ENCODE results near the gene POLR2J2. TPM values are rescaled to one million over a fixed set of nuclear protein-coding genes. Genes with fewer than 3 reads are reported as not detected.
"Not testable (repeated sequence)": the region's sequence is repeated elsewhere in the genome, so short reads cannot be mapped to it uniquely, and the experiment has no call there.

POLR2J2 gene
- total and polyA plus RNA-seq, 8 donors, result 2.1 to 15.0 (median 4.6) TPM

DNA sequence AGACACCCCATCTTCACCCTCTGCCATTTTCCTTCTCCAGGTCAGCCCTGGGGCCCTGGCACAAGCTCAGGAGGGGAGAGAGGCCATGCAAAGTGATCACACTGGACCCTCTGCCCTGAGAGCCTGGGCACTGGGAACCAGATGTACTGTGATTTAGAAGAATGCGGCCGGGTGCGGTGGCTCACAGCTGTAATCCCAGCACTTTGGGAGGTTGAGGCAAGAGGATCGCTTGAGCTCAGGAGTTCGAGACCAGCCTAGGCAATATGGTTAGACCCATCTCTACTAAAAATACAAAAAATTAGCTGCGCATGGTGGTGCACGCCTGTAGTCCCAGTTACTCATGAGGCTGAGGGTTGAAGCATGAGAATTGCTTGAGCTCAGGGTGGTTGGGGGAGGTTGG lies 23.6 kb downstream of the POLR2J2 start:
- intact Hi-C loops (cut with DNase I); H3K9me3 ChIP-seq: not testable (repeated sequence)

DNA sequence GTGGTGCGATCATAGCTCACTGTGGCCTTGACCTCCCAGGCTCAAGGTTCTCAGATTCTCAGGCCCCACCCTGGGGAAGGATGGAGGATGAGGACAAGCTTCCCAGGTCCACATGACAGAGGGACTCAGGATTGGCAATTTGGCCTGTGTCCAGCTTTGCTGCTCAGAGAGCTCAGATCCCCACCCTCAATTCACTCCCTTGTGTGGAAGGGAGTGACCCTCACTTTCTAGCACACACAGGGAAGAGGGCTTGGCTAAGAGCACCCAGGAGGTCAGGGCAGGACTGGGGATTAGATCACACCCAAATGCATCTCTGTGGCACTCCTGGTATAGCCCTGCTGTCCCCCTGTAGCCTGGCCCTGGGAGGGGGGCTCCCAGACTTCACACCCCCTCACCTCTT lies 28.1 kb downstream of the POLR2J2 start:
- intact Hi-C loops (cut with DNase I), result not testable (repeated sequence)

More for the DNA sequence above, 23.6 kb downstream of the POLR2J2 start:
- H3K27me3 ChIP-seq, H3K4me1 ChIP-seq, H3K27ac ChIP-seq, H3K36me3 ChIP-seq, ATAC-seq, H3K4me3 ChIP-seq: not testable (repeated sequence)
- peak in 2 of 4 donors; percentile 23 to 54 for DNase-seq

DNA sequence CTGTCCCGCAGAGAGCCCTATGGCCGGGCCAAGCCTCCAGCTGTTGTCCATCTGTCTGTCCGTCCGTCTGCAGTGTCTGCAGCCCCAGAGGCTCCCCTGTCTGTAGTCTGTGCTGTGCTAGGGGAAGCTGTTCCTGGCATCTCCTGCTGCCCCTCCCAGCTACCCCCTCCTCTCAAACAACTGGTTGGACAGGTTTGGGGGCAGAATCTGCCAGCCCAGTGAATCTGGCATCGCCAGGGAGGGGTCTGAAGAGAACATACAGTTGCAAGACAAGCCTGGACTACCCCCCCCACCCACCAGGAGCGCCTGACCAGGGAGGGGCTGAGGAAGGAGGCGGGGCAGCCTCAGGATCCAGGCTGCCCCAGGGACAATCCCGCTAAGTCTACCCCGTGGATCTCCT lies 28.8 kb downstream of the POLR2J2 start, which contains the start of gene UPK3BL1:
Gene UPK3BL1, minus strand, starts transcription at position 101 of the 400 bp plus-strand sequence. Its CDS starts 50 bp downstream, at position 51.
- intact Hi-C loops (cut with DNase I), result not testable (repeated sequence)
- ATAC-seq, result peak; percentile 47

More for the DNA sequence above, 28.1 kb downstream of the POLR2J2 start:
- H3K4me1 ChIP-seq, ATAC-seq, H3K27ac ChIP-seq, H3K36me3 ChIP-seq, DNase-seq, H3K27me3 ChIP-seq, H3K4me3 ChIP-seq, H3K9me3 ChIP-seq: not testable (repeated sequence)

DNA sequence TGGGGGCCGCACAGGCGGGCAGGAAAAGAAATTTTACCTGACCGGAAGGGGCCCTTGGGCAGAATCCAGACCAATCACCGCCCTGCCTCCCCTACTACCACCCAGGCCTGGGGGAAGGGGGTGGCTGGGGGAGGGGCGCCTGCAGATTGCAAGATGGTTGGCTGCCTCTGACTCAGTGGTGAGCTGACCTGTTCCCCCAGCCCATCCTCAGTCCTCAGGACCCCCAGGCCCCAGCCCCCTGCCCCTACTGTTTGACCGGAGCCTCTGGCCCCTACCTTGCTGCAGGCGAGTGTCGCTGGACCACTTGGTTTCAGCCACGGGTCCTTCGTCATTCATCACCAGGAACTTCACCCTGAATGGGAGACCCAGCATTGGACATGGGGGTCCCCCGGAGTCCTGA lies 32.6 kb downstream of the POLR2J2 start:
- H3K4me1 ChIP-seq; H3K27ac ChIP-seq; H3K27me3 ChIP-seq; H3K9me3 ChIP-seq; H3K36me3 ChIP-seq; intact Hi-C loops (cut with DNase I); H3K4me3 ChIP-seq: not testable (repeated sequence)
- ATAC-seq (peak; percentile 2), DNase-seq (peak in 2 of 4 donors; percentile 30 to 63)

More for the DNA sequence above, 28.8 kb downstream of the POLR2J2 start, which contains the start of gene UPK3BL1:
- not testable (repeated sequence) for DNase-seq, H3K27me3 ChIP-seq, H3K9me3 ChIP-seq, H3K27ac ChIP-seq, H3K4me3 ChIP-seq, H3K36me3 ChIP-seq, H3K4me1 ChIP-seq

DNA sequence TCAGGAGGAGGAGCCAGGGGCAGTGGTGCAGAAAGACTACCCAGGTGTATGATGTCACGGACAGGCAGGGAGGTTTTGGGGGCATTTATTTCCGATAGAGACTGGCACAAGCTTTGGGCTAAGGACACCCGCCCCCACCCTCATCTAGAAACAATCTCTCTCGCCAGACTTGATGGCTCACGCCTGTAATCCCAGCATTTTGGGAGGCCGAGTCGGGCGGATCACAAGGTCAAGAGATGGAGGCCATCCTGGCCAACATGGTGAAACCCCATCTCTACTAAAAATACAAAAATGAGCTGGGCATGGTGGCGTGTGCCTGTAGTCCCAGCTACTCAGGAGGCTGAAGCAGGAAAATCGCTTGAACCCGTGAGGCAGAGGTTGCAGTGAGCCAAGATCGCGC lies 34.5 kb downstream of the POLR2J2 start:
- H3K27ac ChIP-seq; H3K4me3 ChIP-seq; ATAC-seq; H3K27me3 ChIP-seq; H3K4me1 ChIP-seq; H3K9me3 ChIP-seq; intact Hi-C loops (cut with DNase I); H3K36me3 ChIP-seq: not testable (repeated sequence)
- DNase-seq, result peak in 1 of 4 donors; percentile 22

DNA sequence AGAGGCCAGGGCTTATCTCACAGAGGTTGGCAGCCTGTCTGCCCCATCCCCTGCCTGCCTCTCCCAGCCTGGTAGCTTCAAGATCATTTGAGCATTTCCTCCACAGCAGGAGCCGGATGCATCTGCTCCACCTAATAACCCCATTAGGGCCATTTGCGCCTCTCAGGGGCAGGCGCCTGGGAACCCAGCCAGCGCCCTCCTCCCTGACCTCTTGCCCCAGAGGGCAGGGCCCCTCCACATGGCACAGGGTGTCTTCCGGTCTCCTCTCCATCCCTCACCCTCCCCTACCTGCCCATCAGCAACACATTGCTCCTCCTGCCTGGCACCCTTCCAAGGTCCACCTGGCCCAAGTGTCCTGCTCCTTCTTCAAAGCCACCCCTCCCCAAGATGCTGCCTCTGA lies 36.1 kb downstream of the POLR2J2 start:
- DNase-seq; H3K9me3 ChIP-seq; H3K27ac ChIP-seq; H3K27me3 ChIP-seq; H3K4me3 ChIP-seq; H3K4me1 ChIP-seq; intact Hi-C loops (cut with DNase I); H3K36me3 ChIP-seq; ATAC-seq: not testable (repeated sequence)

DNA sequence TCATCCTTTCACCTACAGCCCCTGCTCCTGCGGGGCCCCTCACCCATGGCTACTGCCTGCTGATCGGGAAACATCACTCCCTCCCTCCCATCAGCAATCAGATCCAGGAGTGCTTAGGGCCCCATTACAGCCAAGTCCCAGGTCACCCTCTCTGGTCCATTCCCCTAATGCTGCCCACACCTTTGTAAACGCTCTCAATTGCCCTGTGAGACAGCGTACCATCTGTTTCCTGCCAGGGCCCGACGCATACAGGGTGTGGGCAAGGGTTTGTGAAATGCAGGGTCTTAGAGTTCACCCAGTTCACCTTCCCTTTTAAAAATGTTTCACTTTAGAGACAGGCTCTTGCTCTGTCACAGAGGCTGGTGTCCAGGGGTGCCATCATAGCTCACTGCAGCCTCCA lies 37.2 kb downstream of the POLR2J2 start:
- intact Hi-C loops (cut with DNase I); H3K4me1 ChIP-seq; H3K27me3 ChIP-seq; H3K27ac ChIP-seq; ATAC-seq; H3K9me3 ChIP-seq; H3K4me3 ChIP-seq; H3K36me3 ChIP-seq: not testable (repeated sequence)
- DNase-seq, result peak in 2 of 4 donors; percentile 19 to 22

DNA sequence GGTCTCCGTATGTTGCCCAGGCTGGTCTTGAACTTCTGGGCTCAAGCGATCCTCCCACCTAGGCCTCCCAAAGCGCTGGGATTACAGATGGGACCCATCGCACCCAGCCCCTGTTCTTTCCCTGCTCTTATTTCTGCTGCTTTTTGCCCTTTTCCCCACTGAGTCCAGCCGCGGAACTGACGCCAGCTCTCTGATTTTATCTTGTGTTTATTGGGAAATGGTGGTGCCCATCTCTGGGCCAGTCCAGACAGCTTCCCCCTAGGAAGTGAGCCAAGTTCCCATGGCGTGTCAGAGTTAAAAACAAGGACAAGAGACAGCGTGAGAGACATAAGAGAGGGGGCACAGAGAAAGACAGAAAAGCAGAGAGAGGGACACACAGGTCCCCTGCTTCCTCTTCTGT lies 40.8 kb downstream of the POLR2J2 start:
- H3K27me3 ChIP-seq; H3K4me3 ChIP-seq; H3K27ac ChIP-seq; H3K4me1 ChIP-seq; H3K9me3 ChIP-seq; intact Hi-C loops (cut with DNase I); H3K36me3 ChIP-seq: not testable (repeated sequence)
- DNase-seq (peak in 2 of 4 donors; percentile 18 to 28), ATAC-seq (peak; percentile 7)

DNA sequence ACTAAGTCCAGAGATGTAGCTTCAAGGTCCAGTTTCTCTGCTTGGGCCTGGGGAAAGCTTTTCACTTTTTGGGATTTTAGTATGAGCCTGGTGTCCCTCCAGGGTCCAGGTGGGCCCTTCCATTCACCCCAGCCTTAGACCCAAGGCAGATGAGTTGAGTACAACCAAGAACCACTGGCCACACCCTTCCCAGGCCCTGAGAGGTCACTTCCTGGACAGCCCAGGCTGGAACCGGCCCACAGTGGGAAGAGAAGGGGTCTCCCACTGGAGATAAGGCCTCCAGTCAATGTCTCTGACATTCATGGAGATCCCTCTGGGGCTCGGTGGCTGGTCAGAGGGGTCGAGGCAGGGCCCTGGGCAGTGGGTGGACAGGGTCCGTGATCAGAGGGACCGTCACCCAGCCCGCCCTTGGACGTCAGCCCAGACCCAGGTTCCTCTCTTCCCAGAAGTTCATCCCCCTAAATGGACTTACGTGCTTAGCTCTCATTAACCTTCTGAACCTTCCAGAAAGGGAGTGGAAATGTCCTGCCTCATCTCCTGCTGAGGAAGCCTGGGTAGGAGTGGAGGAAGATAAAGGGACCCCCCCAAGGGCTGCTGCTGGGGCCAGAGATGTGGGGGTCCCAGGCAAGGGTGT lies 44.1 kb downstream of the POLR2J2 start:
- H3K27ac ChIP-seq; intact Hi-C loops (cut with DNase I); H3K27me3 ChIP-seq; H3K4me1 ChIP-seq; H3K4me3 ChIP-seq; DNase-seq; H3K36me3 ChIP-seq; H3K9me3 ChIP-seq; ATAC-seq: not testable (repeated sequence)

DNA sequence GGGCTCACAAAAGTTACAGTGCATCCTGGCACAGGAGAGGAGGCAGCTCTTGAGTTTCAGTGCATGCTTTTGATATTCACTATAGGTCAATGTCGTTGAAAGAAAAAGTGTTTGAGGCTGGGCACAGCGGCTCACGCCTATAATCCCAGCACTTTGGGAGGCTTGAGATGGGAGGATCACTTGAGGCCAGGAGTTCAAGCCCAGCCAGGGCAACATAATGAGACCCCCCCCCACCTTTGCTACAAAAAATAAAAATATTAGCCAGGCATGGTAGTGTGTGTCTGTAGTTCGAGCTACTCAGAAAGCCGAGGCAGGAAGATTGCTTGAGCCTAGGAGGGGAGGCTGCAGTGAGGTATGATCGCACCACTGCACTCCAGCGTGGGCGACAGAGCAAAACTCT lies 53.3 kb downstream of the POLR2J2 start:
- ATAC-seq; H3K4me3 ChIP-seq; DNase-seq; H3K27ac ChIP-seq; H3K36me3 ChIP-seq; H3K4me1 ChIP-seq; H3K9me3 ChIP-seq; intact Hi-C loops (cut with DNase I); H3K27me3 ChIP-seq: not testable (repeated sequence)

DNA sequence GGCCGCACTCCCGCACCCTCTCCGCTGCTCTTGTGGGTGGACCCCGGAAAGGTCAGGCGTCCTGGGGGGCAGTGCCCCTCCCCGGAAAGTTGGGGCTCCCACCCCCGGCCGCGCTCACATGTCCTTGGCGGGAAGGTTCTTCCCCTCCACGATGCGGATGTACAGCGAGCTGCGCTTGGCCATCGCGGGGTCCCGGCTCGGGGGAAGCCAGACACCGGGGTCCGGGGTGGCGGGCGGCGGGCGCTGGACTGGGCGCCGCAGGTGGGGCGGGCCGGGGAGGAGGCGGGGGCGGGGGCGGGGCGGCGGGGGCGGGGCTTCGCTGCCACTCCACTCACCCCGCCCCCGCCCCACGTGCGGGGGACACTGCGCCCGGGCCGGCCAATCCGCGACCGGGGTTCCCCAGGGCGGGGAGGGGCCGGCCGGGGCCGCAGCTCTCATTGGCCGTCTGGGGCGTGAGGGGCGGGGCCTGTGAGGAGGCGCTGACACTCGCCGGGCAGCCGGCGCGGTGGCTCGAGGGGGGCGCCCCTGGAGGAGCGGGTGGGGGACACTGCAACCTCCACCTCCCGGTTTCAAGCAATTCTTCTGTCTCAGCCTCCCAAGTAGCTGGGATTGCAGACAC lies 54.8 kb downstream of the POLR2J2 start, which contains the start of gene RASA4:
Gene RASA4, minus strand, starts transcription at position 250 of the 619 bp plus-strand sequence. Its CDS starts 67 bp downstream, at position 183.
- H3K9me3 ChIP-seq; H3K27me3 ChIP-seq; H3K36me3 ChIP-seq; H3K27ac ChIP-seq; intact Hi-C loops (cut with DNase I); H3K4me1 ChIP-seq: not testable (repeated sequence)
- ATAC-seq, result peak; percentile 92
- peak in 3 of 4 donors; percentile 26 to 91 (median 59) for DNase-seq
- H3K4me3 ChIP-seq, result peak within 1 kb of the TSS; percentile 24 to 36

Measured in left lung (tissue), 10 donors.